WTC11 (cell line): ENCODE data around the gene FMO2. TPM values are rescaled to one million over a fixed set of nuclear protein-coding genes. Genes with fewer than 3 reads are reported as not detected.

ENCODE experiments used
- ATAC-seq: fragments of 200-7000 bp; cut with Tn5 transposase; 2 replicates; pipeline ENCODE4 v1.10.0; 2021; ENCODE audit warnings: mild to moderate bottlenecking, moderate library complexity
- CTCF ChIA-PET: fragments of 300-600 bp; sonication (Branson Sonifier 250); formaldehyde crosslinking; loops from one replicate; lab custom pipeline; 2021; ENCODE audit warnings: antibody characterized with exemption; lab: Charles Lee
- POLR2A ChIA-PET: fragments of 350-600 bp; sonication (Branson Sonifier 250); formaldehyde crosslinking; loops from one replicate; lab custom pipeline; 2021; ENCODE audit warnings: antibody characterized with exemption; lab: Charles Lee
- DNase-seq: peaks from one replicate; pipeline ENCODE4 v3.0.0; 2021; ENCODE audit warnings: low spot score
- H3K27ac Mint-ChIP-seq: 2 replicates; pipeline ENCODE4 v1.8.0; 2021; ENCODE audit warnings: mixed read lengths
- H3K27me3 Mint-ChIP-seq: 2 replicates; pipeline ENCODE4 v1.8.0; 2021; ENCODE audit warnings: low read depth, mild to moderate bottlenecking, moderate library complexity, mixed read lengths
- H3K36me3 Mint-ChIP-seq: 2 replicates; pipeline ENCODE4 v1.8.0; 2021; ENCODE audit warnings: mixed read lengths
- H3K4me1 Mint-ChIP-seq: 2 replicates; pipeline ENCODE4 v1.8.0; 2022; ENCODE audit warnings: mixed read lengths
- H3K4me3 Mint-ChIP-seq: 2 replicates; pipeline ENCODE4 v1.8.0; 2021; ENCODE audit warnings: mild to moderate bottlenecking, moderate library complexity, mixed read lengths
- H3K9me3 Mint-ChIP-seq: 2 replicates; pipeline ENCODE4 v1.8.0; 2021; ENCODE audit warnings: mixed read lengths
- CBFB ChIP-seq: sonication (generic); formaldehyde crosslinking; IDR thresholded peaks from 2 replicates; pipeline ENCODE4 v1.8.1; 2022; ENCODE audit warnings: mild to moderate bottlenecking, low read depth, missing genetic modification reagents
- CREM ChIP-seq: sonication (generic); formaldehyde crosslinking; IDR thresholded peaks from 2 replicates; pipeline ENCODE4 v1.8.1; 2022; ENCODE audit warnings: mild to moderate bottlenecking, missing genetic modification reagents, moderate library complexity
- EMX1 ChIP-seq: fragments of 250-450 bp; sonication (Bioruptor Pico); IDR thresholded peaks from 2 replicates; pipeline ENCODE4 v1.8.0; 2021; ENCODE audit warnings: mild to moderate bottlenecking
- ESRRA ChIP-seq: sonication (generic); formaldehyde crosslinking; IDR thresholded peaks from 2 replicates; pipeline ENCODE4 v1.8.1; 2022; ENCODE audit warnings: mild to moderate bottlenecking, missing genetic modification reagents, borderline replicate concordance
- GRHL2 ChIP-seq: fragments of 250-450 bp; sonication (Bioruptor Pico); IDR thresholded peaks from 2 replicates; pipeline ENCODE4 v1.8.0; 2022; ENCODE audit warnings: mild to moderate bottlenecking, moderate library complexity; ENCODE audit not compliant: insufficient replicate concordance, severe bottlenecking
- IRF1 ChIP-seq: sonication (generic); formaldehyde crosslinking; IDR thresholded peaks from 2 replicates; pipeline ENCODE4 v1.8.0; 2023; ENCODE audit warnings: missing genetic modification reagents
- KAT7 ChIP-seq: sonication (generic); formaldehyde crosslinking; IDR thresholded peaks from 2 replicates; pipeline ENCODE4 v1.8.1; 2023; ENCODE audit warnings: missing genetic modification reagents, mild to moderate bottlenecking, borderline replicate concordance
- MXD4 ChIP-seq: fragments of 250-450 bp; sonication (Bioruptor Pico); IDR thresholded peaks from 2 replicates; pipeline ENCODE4 v1.8.0; 2021; ENCODE audit warnings: mild to moderate bottlenecking, moderate library complexity, borderline replicate concordance
- NR2C2 ChIP-seq: sonication (generic); formaldehyde crosslinking; IDR thresholded peaks from 2 replicates; pipeline ENCODE4 v1.8.0; 2022; ENCODE audit warnings: mild to moderate bottlenecking, missing genetic modification reagents
- NR3C1 ChIP-seq: sonication (generic); formaldehyde crosslinking; conservative IDR thresholded peaks from 2 replicates; pipeline ENCODE4 v1.8.1; 2023; ENCODE audit warnings: low read depth, mild to moderate bottlenecking, missing genetic modification reagents
- SOX15 ChIP-seq: fragments of 250-450 bp; sonication (Bioruptor Pico); IDR thresholded peaks from 2 replicates; pipeline ENCODE4 v1.9.0; 2021; ENCODE audit warnings: mild to moderate bottlenecking
- ZBTB21 ChIP-seq: sonication (generic); formaldehyde crosslinking; IDR thresholded peaks from 2 replicates; pipeline ENCODE4 v1.8.1; 2023; ENCODE audit warnings: mild to moderate bottlenecking, missing genetic modification reagents, borderline replicate concordance
- ZNF138 ChIP-seq: sonication (generic); formaldehyde crosslinking; conservative IDR thresholded peaks from 2 replicates; pipeline ENCODE4 v1.8.1; 2022; ENCODE audit warnings: mild to moderate bottlenecking, moderate library complexity, missing genetic modification reagents
- ZNF317 ChIP-seq: sonication (generic); formaldehyde crosslinking; IDR thresholded peaks from 2 replicates; pipeline ENCODE4 v1.8.1; 2023; ENCODE audit warnings: low read depth, mild to moderate bottlenecking, moderate library complexity, missing genetic modification reagents, borderline replicate concordance
- ZNF423 ChIP-seq: fragments of 250-450 bp; sonication (Bioruptor Pico); IDR thresholded peaks from 2 replicates; pipeline ENCODE4 v2.1.2; 2022; ENCODE audit warnings: mild to moderate bottlenecking, moderate library complexity
- ZNF512 ChIP-seq: sonication (generic); formaldehyde crosslinking; IDR thresholded peaks from 2 replicates; pipeline ENCODE4 v1.8.1; 2022; ENCODE audit warnings: missing genetic modification reagents, borderline replicate concordance
- total RNA-seq: library from RNA; stranded (reverse); gene quantifications from 3 replicates; pipeline ENCODE4 v1.2.3, GENCODE V29; 2021
- TF ChIP-seq, protein P1 (sequence below): sonication (generic); formaldehyde crosslinking; IDR thresholded peaks from 2 replicates; pipeline ENCODE4 v1.8.1; 2022; ENCODE audit warnings: low read depth, missing genetic modification reagents, borderline replicate concordance

Gene FMO2
- total RNA-seq, 1 experiment from 2014 or later = not detected

DNA sequence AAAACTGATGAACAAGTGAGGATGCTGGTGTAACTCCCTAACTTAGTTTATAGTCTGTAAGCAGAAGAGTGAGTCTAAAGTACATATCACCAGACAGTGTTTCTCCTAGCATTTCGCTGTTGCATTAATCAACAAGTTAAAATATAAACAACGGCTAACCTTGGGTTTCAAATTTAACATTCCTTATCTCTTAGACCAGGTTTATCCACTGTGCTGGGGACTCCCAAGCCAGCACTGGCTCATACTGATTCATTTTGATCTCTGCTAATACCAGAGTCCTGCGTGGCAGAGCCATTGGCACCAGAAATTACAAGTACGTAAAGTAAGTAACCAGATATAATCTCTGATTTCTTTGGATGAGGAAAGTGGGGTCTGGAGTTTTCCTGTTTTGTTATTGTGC lies 63.2 kb downstream of the FMO2 start, which contains the start of gene FMO1:
Gene FMO1, plus strand, starts transcription at position 193 of the 400 bp plus-strand sequence. CDS start 9,594 bp downstream, outside the sequence.
- H3K4me3 Mint-ChIP-seq = no peak within 1 kb of the TSS
- no peak for ATAC-seq
- TF ChIP-seq EMX1 = no peak
- TF ChIP-seq ESRRA (CRISPR knock-in tag) = no peak
- no peak for TF ChIP-seq CBFB (CRISPR knock-in tag)
- TF ChIP-seq ZNF138 (CRISPR knock-in tag) = no peak
- TF ChIP-seq NR2C2 (CRISPR knock-in tag) = no peak
- no peak for TF ChIP-seq GRHL2 (CRISPR knock-in tag)
- TF ChIP-seq, protein P1, sequence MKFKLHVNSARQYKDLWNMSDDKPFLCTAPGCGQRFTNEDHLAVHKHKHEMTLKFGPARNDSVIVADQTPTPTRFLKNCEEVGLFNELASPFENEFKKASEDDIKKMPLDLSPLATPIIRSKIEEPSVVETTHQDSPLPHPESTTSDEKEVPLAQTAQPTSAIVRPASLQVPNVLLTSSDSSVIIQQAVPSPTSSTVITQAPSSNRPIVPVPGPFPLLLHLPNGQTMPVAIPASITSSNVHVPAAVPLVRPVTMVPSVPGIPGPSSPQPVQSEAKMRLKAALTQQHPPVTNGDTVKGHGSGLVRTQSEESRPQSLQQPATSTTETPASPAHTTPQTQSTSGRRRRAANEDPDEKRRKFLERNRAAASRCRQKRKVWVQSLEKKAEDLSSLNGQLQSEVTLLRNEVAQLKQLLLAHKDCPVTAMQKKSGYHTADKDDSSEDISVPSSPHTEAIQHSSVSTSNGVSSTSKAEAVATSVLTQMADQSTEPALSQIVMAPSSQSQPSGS = no peak
- TF ChIP-seq ZBTB21 (CRISPR knock-in tag) = no peak
- TF ChIP-seq IRF1 (CRISPR knock-in tag) = no peak
- TF ChIP-seq KAT7 (CRISPR knock-in tag) = no peak
- TF ChIP-seq, all 79 proteins: peak for 0
- Mint-ChIP-seq H3K4me1 (peaks cover 40% of the 10 kb centered on the region), H3K36me3 (no peaks in the 10 kb centered on the region), H3K27me3 (peaks cover 25% of the 10 kb centered on the region), H3K9me3 (no peaks in the 10 kb centered on the region), H3K27ac (no peak within 1 kb of the TSS)
- CTCF ChIA-PET = interaction anchor here (1.1 to 6.4 kb wide), 3 partner anchors 25 to 65 kb away, joined by 3 to 47 read pairs (median 3); partner anchors contain the start of gene FMO4
- POLR2A ChIA-PET = no interaction called here
- DNase-seq = no peak

GRCh38 chr1:171248841-171249240 lies 63.7 kb downstream of the FMO2 start:
- Mint-ChIP-seq H3K4me1 (peaks cover 40% of the 10 kb centered on the region), H3K4me3 (no peak overlapping the region), H3K36me3 (no peaks in the 10 kb centered on the region), H3K9me3 (no peaks in the 10 kb centered on the region), H3K27ac (no peak overlapping the region), H3K27me3 (peaks cover 25% of the 10 kb centered on the region)
- CTCF ChIA-PET = interaction anchor here (1.3 to 6.4 kb wide), 2 partner anchors 43 to 64 kb away, joined by 3 to 47 read pairs; partner anchors contain the start of gene FMO4
- POLR2A ChIA-PET = no interaction called here
- no peak for TF ChIP-seq SOX15 (CRISPR knock-in tag)
- no peak for TF ChIP-seq NR3C1 (CRISPR knock-in tag)
- no peak for TF ChIP-seq KAT7 (CRISPR knock-in tag)
- no peak for TF ChIP-seq ZNF423 (CRISPR knock-in tag)
- TF ChIP-seq ZNF317 (CRISPR knock-in tag) = no peak
- TF ChIP-seq CREM (CRISPR knock-in tag) = no peak
- no peak for TF ChIP-seq ZNF512
- no peak for ATAC-seq
- DNase-seq = no peak

DNA sequence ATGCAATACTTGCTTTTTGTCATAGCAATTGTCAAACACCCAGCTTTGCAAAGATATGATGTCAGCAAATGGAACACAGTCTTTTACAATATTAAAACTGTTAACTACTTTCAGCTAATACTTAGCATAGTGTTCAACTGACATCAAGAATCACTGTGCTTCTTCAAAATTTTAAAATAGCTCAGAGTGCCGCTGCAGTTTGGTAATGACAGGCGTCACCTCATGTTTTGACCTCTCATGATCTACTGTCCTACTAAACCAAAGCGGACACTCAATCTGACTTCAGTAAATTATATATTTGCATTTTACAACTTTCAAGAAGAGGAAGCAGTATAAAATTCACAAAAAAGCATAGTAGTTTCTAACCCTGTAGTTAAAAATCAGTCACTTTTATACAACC lies 65.2 kb downstream of the FMO2 start:
- TF ChIP-seq GRHL2 (CRISPR knock-in tag) = no peak
- TF ChIP-seq MXD4 = no peak
- TF ChIP-seq CREM (CRISPR knock-in tag) = no peak
- ChIA-PET CTCF (interaction anchor here (1.6 to 6.4 kb wide), 3 partner anchors 63 to 283 kb away, joined by 3 to 47 read pairs (median 4); partner anchors contain the start of gene FMO4), POLR2A (no interaction called here)
- Mint-ChIP-seq H3K27me3 (peaks cover 25% of the 10 kb centered on the region), H3K4me3 (no peak overlapping the region), H3K9me3 (no peaks in the 10 kb centered on the region), H3K36me3 (no peaks in the 10 kb centered on the region), H3K27ac (no peak overlapping the region), H3K4me1 (peaks cover 46% of the 10 kb centered on the region)
- DNase-seq = no peak
- ATAC-seq = no peak
